OCI-LY3 (cell line): Measurements from ENCODE around the gene KCNMB1.

Source experiments
- EZH2phosphoT487 ChIP-seq: fragments of 200-600 bp; shearing (Covaris generic); IDR thresholded peaks from 2 replicates; pipeline ENCODE4 v1.6.1; 2018; ENCODE audit warnings: antibody characterized with exemption, mixed run types, low read depth
- TF ChIP-seq, protein P1 (sequence below): fragments of 200-600, 300-600 bp; sonication (generic); IDR thresholded peaks from 2 replicates; pipeline ENCODE4 v1.5.1; 2014; ENCODE audit warnings: antibody characterized with exemption, low read length, low read depth

DNA sequence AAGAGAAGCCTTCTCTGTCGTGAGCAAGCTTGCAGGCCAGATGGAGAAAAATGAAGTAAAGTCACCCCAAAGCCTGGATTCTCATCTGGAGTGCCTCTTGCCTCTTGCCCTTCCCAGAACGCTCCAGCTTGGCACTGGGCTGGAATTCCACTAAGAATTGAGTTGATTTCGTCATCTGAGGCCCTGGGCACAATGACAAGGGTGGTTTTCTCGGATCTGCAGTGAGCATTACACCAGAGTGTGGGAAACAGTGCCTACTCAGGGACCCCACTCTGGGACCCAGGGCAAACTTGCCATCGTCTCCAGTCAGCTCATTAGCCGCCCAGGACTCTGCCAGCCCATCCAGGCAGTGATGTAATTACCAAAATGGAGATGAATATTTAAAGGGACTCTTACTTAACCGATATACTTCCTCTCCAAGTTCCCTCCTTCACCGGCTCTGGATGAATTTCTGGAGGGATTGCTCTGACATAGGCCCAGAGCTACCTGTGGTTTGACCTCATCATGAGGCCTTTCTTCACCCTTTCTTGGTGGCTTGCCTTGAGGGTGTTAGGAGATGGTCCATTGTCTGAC, 46.9 kb downstream of the KCNMB1 start:
- no peak for TF ChIP-seq EZH2phosphoT487
- TF ChIP-seq, protein P1, sequence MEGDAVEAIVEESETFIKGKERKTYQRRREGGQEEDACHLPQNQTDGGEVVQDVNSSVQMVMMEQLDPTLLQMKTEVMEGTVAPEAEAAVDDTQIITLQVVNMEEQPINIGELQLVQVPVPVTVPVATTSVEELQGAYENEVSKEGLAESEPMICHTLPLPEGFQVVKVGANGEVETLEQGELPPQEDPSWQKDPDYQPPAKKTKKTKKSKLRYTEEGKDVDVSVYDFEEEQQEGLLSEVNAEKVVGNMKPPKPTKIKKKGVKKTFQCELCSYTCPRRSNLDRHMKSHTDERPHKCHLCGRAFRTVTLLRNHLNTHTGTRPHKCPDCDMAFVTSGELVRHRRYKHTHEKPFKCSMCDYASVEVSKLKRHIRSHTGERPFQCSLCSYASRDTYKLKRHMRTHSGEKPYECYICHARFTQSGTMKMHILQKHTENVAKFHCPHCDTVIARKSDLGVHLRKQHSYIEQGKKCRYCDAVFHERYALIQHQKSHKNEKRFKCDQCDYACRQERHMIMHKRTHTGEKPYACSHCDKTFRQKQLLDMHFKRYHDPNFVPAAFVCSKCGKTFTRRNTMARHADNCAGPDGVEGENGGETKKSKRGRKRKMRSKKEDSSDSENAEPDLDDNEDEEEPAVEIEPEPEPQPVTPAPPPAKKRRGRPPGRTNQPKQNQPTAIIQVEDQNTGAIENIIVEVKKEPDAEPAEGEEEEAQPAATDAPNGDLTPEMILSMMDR, result no peak
